Tibial artery (tissue), 4 donors: Measurements from ENCODE around the gene CTNNA2.

Experiments
- DNase-seq, 2 donors: peaks; one replicate each; pipeline ENCODE4 v3.0.0-alpha.2; 2019
- H3K27ac ChIP-seq, 2 donors: fragments of 200-600 bp; sonication (generic) in 1 of 2; 1 replicate in 1 of 2; 2 replicates in 1 of 2; pipeline ENCODE4 v1.5.1; 2018 to 2019; ENCODE audit warnings: mild to moderate bottlenecking in 1 of 2
- H3K27me3 ChIP-seq, 2 donors: fragments of 200-600 bp; sonication (generic) in 1 of 2; one replicate each; pipeline versions ENCODE4 v1.5.1 to v1.6.0; 2016 to 2019
- H3K36me3 ChIP-seq, 3 donors: fragments of 200-600 bp; sonication (generic) in 2 of 3; one replicate each; pipeline ENCODE4 v1.5.1; 2016 to 2019; ENCODE audit warnings: mild to moderate bottlenecking in 2 of 3
- H3K4me1 ChIP-seq, 4 donors: fragments of 200-600 bp; sonication (generic) in 2 of 4; 1 replicate in 3 of 4; 2 replicates in 1 of 4; pipeline ENCODE4 v1.5.1; 2016 to 2019
- H3K4me3 ChIP-seq, 2 donors: fragments of 200-600 bp; sonication (generic) in 1 of 2; 1 replicate in 1 of 2; 2 replicates in 1 of 2; pipeline ENCODE4 v1.5.1; 2018 to 2019; ENCODE audit warnings: mild to moderate bottlenecking in 2 of 2
- H3K9me3 ChIP-seq, 3 donors: fragments of 200-600 bp; sonication (generic) in 1 of 3; one replicate each; pipeline ENCODE4 v1.5.1; 2016 to 2019
- CTCF ChIP-seq, 2 experiments: fragments of 200-600 bp in 1 of 2; fragments of 450-650 bp in 1 of 2; IDR thresholded peaks; one replicate each; pipeline ENCODE4 v1.5.1; 2017 to 2019; ENCODE audit warnings: antibody characterized with exemption in 2 of 2, mild to moderate bottlenecking in 1 of 2, moderate library complexity in 1 of 2
- intact Hi-C: fragments of 100-400 bp; cut with DNase I; formaldehyde crosslinking; loops from one replicate; pipeline ENCODE4 v1.15.0; 2023; ENCODE audit warnings: low total_unique reads

The CTNNA2 gene

GRCh38 chr2:79573895-79574674, 61.2 kb downstream of the CTNNA2 start:
- Histone ChIP-seq H3K4me3 (no peak overlapping the region), H3K27ac (no peak overlapping the region), H3K27me3 (no peaks in the 10 kb centered on the region), H3K4me1 (no peaks in the 10 kb centered on the region), H3K9me3 (no peaks in the 10 kb centered on the region), H3K36me3 (no peaks in the 10 kb centered on the region)
- no peak for TF ChIP-seq CTCF (IDR thresholded peaks at IDR 0.05)
- intact Hi-C loops: loop anchor here (2.0 kb wide), 1 partner anchor 47 kb away; no protein-coding TSS in a partner anchor
- no peak for DNase-seq

GRCh38 chr2:79576451-79576850, 63.6 kb downstream of the CTNNA2 start:
- no peaks in the 10 kb centered on the region for H3K9me3 ChIP-seq
- H3K4me1 ChIP-seq: no peaks in the 10 kb centered on the region
- H3K36me3 ChIP-seq: no peaks in the 10 kb centered on the region
- no peak for DNase-seq
- no peak overlapping the region for H3K4me3 ChIP-seq
- intact Hi-C loops: no loop called here
- no peak for TF ChIP-seq CTCF (IDR thresholded peaks at IDR 0.05)
- H3K27me3 ChIP-seq: no peaks in the 10 kb centered on the region
- H3K27ac ChIP-seq: no peak overlapping the region

- Histone ChIP-seq H3K4me1 (no peaks in the 10 kb centered on the region), H3K27ac (no peak overlapping the region), H3K9me3 (no peaks in the 10 kb centered on the region), H3K4me3 (no peak overlapping the region), H3K27me3 (no peaks in the 10 kb centered on the region), H3K36me3 (no peaks in the 10 kb centered on the region)
- intact Hi-C loops: no loop called here
- no peak for TF ChIP-seq CTCF (IDR thresholded peaks at IDR 0.05)
- no peak for DNase-seq
Measured at GRCh38 chr2:79578952-79579351, 66.1 kb downstream of the CTNNA2 start.

- no peaks in the 10 kb centered on the region for H3K9me3 ChIP-seq
- H3K36me3 ChIP-seq: no peaks in the 10 kb centered on the region
- no peak overlapping the region for H3K4me3 ChIP-seq
- intact Hi-C loops: no loop called here
- TF ChIP-seq CTCF (IDR thresholded peaks at IDR 0.05): no peak
- no peaks in the 10 kb centered on the region for H3K4me1 ChIP-seq
- H3K27ac ChIP-seq: no peak overlapping the region
- no peak for DNase-seq
- H3K27me3 ChIP-seq: no peaks in the 10 kb centered on the region
Measured at GRCh38 chr2:79580175-79580574, 67.3 kb downstream of the CTNNA2 start.

GRCh38 chr2:79585701-79586433, 73.0 kb downstream of the CTNNA2 start:
- Histone ChIP-seq H3K27ac (no peak overlapping the region), H3K36me3 (no peaks in the 10 kb centered on the region), H3K27me3 (no peaks in the 10 kb centered on the region), H3K9me3 (no peaks in the 10 kb centered on the region), H3K4me3 (no peak overlapping the region), H3K4me1 (no peaks in the 10 kb centered on the region)
- intact Hi-C loops: no loop called here
- no peak for DNase-seq
- no peak for TF ChIP-seq CTCF (IDR thresholded peaks at IDR 0.05)
